HEK293T (cell line): ENCODE data around the gene CLRN2.

ENCODE experiments used
- ELF4 ChIP-seq: fragments of 450-650 bp; IDR thresholded peaks from 2 replicates; pipeline ENCODE4 v1.6.1; 2017; ENCODE audit warnings: antibody characterized with exemption
- FOXK2 ChIP-seq: fragments of 450-650 bp; IDR thresholded peaks from 2 replicates; pipeline ENCODE4 v1.6.1; 2016; ENCODE audit warnings: mild to moderate bottlenecking
- PKNOX1 ChIP-seq: fragments of 450-650 bp; IDR thresholded peaks from 2 replicates; pipeline ENCODE4 v1.6.1; 2016

GRCh38 chr4:17559709-17560048 lies 44.7 kb downstream of the CLRN2 start:
- no peak for TF ChIP-seq FOXK2
- no peak for TF ChIP-seq PKNOX1
- no peak for TF ChIP-seq ELF4
